ENCODE results near the gene NRXN2.

NRXN2 gene

DNA sequence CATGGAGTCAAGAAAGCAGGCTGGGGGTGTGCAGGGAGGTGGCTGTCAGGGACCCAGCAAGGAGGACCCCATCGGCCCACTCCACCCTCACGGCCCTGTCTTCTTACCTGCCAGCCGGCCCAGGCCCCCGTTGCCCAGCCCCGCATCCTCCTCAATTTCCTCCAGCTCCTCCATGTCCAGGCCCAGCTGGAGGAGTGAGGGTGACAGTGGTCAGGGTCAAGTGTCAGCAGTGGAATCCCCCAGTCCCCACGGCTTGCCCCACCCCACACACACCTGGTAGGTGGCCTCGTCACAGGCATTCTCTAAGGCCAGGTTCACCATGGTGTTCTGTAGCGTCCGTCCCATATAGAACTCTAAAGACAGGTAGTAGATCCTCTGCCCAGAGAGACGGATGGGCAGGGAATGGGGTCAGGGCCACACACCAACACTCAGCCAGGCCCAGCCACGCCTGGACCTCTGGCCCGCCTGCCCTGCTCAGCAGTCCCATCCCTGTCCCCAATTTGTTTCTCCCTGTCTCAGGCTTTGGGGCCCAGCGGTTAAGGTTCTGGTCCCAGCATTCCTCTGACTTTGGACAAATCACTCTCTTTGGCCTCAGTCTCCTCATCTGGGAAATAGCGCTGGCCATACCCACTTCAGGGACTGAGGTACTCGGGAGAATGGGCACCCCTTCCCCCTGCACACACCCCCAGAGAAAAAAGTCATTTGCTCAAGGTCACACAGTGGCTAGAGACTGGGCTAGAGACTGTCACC, 35.5 kb upstream of the NRXN2 start:
- no peak for DNase-seq

DNA sequence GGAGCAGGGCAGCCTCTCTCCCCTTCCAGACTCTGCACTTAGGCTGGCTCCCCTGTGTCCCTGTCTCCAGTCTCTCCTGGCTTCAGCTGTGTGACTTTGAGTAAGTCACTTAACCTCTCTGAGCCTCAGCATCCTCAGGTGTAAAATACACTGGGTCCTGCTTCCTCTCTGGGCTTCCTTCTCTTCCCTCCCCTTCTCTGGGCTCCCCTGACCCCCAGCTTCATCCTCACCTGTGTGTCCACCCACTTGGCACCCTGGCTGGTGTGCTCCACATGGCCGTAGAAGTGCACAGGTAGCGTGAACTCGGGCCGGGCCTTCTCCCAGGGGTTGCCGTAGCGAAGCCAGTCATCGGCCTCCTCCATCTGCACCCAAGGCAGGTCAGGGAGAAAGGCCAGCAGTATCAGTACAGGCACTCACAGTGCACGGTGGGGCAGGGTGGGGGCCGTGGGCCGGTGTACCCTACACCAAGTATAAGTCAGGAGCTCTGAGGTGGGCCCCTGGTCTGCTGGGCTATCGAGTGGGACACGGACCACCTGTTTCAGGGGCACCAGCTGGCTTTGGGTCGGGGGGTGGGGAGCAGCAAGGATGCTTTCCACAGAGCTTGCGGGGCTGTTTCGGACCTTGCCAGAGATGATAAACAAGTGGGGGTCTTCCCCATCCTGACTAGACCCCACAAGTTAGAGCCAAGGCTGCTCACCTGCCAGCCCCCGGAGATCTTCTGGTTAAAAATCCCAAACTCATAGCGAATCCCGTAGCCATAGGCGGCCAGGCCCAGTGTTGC, 34.7 kb upstream of the NRXN2 start:
- DNase-seq: no peak

DNA sequence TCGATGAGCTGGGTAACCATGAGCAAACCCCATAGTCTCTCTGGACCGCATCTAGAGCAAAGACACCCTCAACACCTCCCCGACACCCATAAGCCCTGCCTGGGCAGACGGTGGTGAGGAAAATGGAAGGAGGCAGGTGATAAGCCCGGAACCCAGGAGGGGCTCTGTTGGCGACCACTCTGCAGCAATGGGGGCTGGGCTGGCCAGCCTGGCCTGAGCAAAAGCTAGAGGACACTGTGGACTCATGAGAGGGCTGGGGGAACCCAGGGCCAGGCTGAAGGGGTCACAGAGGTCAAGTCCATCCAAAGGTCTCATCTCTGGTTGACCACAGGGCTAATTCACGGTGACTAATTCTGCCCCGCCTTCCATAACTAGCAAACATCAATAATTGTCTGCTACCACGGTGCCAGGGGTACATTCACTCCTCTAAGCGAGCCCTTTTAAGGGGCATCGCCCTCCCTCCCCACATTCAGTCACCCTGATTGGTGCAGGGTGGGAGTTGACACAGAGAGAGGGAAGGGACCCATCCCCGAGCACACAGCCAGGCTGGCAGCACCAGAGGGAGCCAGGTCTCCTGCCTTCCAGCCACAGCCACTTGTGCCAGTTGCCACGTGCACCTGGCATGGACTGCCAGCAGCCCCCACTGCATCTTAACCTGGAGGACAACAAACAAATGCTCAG, 32.8 kb upstream of the NRXN2 start:
- no peak for DNase-seq

- DNase-seq: no peak
Observed at GRCh38 chr11:64754919-64755662, 32.1 kb upstream of the NRXN2 start.

DNA sequence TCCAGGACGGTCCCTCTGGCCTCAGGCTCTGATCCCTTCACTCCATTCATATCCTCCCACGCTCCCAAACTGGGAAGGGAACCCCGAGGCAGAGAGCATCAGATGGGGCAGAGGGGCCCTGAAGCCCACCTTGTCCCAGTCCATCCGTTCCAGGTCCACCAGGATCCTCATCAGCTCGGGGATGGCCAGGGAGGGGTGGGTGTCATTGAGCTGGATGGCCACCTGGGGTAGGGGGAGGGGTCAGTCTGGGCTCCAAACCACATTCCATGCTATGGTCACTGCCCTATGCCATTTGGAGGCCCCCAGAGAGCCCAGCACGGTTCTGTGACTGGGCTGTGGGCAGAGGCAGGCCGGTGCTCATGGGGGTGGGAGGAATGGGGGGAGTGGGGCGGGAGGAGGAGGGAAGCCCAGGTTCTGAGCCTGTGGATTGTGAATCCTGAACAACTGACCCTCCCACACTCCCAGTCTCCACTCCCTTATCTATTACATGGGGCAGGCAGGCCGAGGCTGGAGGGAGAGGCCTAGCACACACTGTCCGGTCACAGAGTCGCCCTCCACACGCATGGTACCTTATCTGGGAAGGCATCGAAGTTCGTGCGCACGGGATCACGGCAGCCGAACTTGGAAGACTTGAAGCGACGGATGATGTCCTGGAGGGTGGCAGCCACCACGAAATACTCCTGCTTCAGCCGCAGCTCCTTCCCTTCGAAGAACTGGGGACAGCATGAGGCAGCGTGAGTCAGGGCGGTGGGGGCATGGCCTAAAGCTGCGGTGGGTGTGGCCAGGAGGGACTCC, 31.3 kb upstream of the NRXN2 start:
- no peak for DNase-seq

- DNase-seq: no peak
Observed at GRCh38 chr11:64753380-64754123, 30.6 kb upstream of the NRXN2 start.

GRCh38 chr11:64753019-64753379, 30.0 kb upstream of the NRXN2 start:
- no peak for DNase-seq

DNA sequence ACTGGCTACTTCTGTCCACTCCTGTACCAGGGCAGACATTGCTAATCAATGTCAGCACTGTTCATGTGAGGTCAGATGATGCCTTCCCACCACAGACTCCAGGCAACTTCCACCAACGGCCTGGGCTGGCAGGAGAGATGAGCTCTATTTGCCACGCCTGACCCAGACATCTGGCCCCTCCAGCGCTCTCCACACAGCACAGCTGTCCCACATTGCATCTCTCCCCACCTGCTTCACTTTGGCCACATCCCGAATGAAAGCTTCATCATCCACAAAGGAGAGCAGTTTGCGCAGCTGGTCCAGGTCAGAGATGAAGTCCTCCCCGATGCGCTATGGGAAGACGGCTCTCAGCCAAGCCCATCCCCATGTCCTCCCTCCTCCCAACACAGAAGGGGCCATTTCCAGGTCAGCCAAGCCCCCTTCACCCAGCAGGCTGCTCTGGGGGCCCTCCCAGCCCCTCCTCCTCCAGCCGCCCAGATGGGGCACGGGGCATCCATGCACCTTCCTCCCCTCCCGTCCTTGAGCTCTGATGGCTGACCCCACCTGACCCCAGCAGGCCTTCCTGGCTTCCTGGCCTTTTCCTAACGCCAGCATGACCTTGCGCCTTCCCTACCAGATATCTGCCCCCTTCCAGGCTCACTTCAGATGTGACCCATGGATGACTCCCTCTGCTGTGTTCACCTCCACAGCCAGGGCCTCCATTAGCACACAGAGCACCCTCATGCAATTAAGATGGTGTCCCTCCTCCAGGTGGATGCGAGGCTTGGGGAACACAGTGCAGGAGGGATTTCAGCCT, 29.4 kb upstream of the NRXN2 start:
- DNase-seq: no peak

- DNase-seq: no peak
Observed at GRCh38 chr11:64751580-64751979, 28.6 kb upstream of the NRXN2 start.

GRCh38 chr11:64751136-64751535, 28.1 kb upstream of the NRXN2 start:
- DNase-seq: no peak

- DNase-seq: no peak
Observed at GRCh38 chr11:64750361-64751054, 27.5 kb upstream of the NRXN2 start.

GRCh38 chr11:64747961-64748665, 25.1 kb upstream of the NRXN2 start:
- DNase-seq: no peak

DNA sequence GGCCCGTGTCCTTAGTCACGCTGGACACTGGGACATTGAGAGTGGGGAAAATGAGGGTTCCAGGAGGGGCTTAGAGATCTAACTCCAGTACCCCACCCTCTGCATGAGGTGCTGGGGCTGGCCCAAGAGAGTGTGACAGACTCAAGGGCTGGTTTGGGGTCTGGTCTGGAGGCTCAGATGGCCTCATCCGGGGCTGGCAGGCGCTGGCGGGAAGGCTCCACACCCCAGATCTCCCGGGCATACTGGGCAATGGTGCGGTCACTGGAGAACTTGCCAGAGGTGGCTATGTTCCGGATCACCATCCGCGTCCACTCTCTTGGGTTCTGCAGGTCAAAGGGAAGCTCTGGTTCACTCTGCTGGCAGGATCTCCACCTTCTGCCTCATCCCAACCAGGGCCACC, 23.5 kb upstream of the NRXN2 start:
- no peak for DNase-seq

DNA sequence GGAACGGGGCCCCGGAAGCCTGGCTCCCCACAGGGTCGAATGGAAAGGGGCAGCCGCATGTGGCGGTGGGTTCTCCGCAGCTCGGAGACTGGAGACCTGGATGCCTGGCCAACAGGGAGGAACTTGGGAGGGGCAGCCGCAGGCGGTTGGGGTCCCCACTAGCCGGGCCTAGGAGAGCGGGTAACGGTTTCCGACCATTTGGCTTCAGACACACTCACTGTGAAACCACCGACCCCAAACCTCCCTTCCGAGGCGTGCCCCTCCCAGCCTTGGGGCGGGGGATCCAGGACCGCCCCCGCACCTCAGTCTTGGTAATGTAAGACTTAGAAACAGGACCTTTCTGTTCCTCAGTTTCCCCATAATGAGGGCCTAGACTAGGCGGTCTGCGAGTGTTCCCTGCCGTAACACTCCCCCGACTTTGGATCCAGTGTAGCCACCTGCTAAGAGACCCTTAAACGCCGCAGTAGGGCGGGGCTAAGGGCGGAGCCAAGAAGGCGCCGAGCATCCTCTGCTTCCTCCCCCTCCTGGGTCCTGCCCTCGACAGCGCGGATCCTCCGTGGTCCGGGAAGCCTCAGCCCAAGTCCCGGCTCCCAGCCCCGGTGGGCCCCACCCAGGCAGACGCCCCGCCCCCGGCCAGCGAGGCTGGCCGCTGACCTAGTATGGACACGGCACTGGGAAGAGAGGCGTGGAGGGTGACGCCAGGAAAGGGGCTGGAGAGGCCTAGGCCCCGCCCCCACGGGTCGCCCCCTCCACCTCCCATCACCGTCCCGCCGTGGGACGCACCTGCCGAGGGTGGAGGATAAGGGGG, 22.7 kb upstream of the NRXN2 start:
- peak; percentile 44 to 76 (median 58) for DNase-seq

- peak; percentile 44 to 71 (median 49) for DNase-seq
Observed at GRCh38 chr11:64745189-64745520, 22.2 kb upstream of the NRXN2 start.

- DNase-seq: peak in 1 of 3 donors; percentile 20
Observed at GRCh38 chr11:64744544-64745188, 21.7 kb upstream of the NRXN2 start.

DNA sequence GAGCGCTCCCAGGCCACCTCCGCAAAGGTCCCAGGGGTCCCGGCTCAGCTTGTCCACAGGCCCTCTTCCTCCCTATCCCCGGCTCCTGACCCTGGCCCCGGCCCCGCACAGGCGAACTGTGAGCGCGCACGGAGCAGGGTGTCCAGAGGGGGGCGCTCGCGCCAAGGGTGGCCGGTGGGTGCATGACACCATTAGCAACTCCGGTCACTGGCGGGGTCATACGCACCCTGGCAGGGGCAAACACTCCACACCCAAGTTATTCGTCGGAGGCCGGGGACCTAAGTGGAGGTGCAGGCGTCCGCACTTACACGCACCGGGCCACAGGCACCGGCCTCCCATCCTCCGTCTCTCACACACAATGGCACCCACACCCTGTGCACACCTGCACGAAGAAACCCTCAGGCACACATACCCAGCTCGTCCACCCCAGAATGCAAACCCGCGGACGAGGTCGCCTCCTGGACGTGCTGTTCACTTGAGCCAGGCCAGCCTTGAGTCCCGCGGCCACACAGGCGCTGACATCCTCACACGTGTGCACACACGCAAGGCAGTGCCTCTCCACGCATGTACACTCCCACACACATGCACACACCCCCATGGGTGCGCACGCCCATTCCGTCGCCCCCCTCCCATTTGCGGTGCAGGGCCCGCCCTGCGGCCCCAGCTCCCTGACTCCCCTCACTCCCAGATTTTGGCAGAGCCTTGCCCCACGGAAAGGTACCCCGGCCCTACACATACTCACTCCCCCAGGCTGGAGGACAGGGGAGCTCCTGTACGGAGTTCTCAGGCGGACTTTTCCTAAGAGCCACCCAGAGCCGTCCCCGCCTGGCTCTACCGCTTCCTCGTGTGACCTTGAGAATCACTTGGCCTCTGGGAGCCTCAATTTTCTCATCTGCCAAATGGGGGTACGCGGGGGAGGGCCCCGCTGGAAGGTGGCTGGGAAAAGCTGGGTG, 20.9 kb upstream of the NRXN2 start, which contains the start of gene RASGRP2:
Gene RASGRP2, minus strand, starts transcription at position 552 of the 953 bp plus-strand sequence. CDS start 1,276 bp downstream, outside the sequence.
- DNase-seq: peak; percentile 67 to 85 (median 71)

Data from suppressor macrophage treated with lipopolysaccharide for 1 hour (primary cell).